ENCODE results near the gene ETV3L.
"Not testable (repeated sequence)": the region's sequence is repeated elsewhere in the genome, so short reads cannot be mapped to it uniquely, and the experiment has no call there.

The ETV3L gene

DNA sequence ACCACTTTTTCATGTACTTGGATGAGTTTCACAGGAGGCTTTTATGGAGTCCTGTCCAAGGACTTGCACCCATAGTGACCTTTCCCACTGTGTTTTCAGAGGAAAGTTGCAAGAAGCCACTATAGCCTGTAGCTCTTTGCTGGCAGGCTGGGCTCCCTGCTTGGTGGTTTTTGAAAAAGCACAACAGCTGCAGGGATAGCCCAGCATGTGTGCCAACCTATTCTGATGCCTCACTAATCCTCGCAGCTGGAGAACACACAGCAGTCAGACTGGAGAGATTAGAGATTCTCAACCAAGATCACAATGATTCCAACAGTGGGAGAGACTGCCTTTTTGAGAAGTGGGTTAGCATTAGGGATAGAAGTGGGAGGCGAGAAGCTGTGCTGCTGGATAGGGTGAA is 30.0 kb downstream of the ETV3L start:
- DNase-seq: no peak

DNA sequence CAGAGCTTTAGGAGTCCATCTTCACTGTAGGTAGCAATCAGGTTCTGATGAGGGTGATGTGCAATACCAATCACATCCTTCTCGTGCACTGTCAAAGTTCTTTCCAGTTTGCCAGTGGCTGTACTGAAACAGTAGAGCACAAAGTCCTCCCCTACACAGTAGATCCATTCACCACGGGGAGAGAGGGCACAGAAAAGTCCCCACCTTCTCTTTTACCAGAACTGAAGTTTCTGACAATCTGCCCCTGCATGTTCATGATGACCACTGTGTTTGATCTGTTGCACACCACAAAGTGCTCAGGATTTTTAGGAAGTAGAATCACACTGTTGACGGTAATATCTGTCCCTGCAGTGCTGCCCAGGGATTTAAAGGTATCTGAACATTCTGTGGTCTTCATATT is 40.4 kb downstream of the ETV3L start:
- DNase-seq: not testable (repeated sequence)

DNA sequence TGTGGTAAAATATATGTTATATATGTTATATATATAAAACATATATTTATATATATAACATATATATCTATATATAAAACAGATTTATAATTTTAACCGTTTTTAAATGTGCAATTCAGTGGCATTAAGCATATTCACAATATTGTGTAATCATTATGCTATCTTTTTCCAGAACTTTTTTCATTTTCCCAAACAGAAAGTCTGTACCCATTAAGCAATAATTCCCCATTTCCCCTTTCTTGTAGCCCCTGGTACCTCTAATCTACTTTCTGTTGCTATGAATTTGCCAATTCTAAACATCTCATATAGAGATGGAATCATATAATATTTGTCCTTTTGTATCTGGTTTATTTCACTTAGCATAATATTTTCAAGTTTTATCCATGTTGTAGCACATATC is 43.3 kb downstream of the ETV3L start:
- DNase-seq: no peak

DNA sequence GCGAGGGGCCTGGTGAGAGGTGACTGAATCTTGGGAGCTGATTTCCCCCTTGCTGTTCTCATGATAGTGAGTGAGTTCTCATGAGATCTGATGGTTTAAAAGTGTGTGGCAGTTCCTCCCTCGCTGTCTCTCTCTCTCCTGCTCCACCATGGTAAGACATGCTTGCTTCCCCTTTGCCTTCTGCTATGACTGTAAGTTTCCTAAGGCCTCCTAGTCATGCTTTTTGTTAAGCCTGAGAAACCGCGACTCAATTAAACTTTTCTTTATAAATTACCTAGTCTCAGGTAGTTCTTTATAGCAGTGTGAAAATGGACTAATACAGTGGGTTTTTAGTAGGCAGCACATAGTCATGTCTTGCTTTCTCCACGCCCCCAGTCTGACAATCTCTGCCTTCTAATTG is 43.9 kb downstream of the ETV3L start:
- DNase-seq: not testable (repeated sequence)

DNA sequence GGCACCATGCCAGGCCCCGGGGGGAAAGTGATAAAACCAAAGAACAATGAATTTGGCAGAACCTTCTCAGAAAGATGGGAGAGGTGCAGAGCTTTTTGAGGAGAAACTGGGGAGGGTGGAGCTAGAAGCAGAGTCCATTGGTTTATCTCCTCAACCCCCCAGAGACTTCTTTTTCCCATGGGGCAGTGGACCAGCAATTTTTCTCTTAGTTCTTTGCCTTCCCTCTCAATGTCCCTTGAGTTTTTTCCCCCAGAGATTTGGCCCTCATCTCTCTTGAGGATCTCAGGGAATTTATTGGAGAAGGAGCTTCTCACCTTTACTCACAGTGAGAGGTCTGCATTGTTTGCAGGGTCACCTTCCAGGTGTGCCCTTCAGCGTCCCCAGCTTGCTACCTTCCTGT is 48.8 kb downstream of the ETV3L start:
- no peak for DNase-seq

DNA sequence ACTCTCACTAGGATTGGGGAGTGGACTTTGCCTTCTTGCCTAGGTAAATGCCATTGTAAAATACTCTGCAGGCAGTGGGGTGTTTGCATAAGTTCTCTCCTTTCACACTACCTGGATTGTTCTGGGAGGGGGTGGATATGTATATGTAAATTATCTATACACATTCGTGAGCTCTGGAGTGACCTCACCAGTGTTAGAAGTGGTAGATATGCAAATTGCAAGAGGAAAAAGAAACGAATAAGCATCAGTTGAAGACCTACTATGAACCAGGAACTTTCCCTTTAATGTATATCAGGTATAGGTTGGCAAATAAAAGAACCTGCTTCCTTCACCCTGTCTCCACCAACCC is 52.6 kb downstream of the ETV3L start:
- DNase-seq: no peak

DNA sequence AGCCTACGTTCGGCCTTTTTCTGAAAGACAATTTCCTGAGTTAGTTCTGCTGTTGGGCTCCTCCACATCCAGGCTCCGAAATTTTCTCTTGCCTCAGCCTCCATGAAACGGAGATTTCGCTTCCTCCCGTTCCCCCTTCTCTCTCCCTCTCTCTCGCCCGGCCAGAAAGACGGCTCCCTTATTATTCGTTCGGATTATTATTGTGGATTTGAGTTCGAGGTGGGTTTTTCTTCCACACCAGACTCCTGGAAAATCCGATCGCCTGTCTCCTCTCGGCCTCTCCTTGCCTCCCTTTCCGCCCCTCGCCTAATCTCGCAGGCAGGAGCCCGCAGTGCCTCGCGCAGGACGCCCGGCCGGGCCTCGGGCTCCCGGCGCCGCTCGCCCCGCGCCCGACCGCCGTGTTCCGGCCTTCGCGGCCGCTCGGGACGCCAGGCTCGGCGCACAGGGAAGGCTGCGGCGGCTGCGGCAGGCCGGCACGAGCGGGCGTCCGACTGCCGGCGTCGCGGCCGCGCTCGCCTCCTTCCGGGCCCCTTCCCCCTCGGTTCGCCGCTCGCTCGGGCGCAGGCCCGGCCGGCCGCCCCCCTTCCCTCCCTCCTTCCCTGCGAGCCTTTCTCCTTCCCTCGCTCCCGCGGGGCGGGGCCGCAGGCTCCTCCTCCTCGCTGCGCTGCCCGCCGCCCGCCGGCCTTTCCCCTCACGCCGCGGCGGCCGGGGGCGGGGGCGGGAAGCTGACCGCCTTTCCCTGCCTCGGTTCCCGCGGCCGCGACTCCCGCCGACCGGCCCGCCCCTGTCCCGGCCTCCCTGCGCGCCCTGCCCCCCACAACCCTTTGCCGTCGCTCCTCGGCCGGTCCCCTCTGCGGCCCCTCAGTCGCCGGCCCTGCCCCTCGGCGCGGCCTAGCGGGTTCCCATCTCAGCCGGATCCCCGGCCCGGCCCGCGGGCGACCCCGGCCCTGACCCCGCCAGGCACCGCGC is 54.1 kb downstream of the ETV3L start, which contains the start of gene ARHGEF11:
Gene ARHGEF11, minus strand, starts transcription at position 493 of the 969 bp plus-strand sequence. CDS start 1,412 bp downstream, outside the sequence.
- DNase-seq: peak; percentile 7 to 67

DNA sequence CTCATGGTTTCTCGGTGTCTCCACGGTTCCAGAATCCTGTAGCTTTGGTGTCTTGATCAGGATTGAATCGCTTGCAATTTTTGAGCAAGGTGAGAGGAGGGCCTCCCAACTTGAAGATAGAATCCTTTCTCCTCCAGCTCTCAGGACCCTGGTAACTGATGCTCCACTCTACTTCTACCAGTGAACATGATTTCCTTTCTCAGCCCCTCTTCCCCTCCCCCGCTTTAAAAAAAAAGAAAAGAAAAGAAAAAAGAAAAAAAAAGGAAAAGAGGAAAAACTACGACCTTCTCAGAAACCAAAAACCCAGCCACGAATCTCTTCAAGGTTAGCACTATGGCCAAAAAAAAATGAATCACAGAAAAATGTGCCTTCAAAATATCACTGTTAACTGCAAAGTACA is 55.3 kb downstream of the ETV3L start:
- DNase-seq: no peak

DNA sequence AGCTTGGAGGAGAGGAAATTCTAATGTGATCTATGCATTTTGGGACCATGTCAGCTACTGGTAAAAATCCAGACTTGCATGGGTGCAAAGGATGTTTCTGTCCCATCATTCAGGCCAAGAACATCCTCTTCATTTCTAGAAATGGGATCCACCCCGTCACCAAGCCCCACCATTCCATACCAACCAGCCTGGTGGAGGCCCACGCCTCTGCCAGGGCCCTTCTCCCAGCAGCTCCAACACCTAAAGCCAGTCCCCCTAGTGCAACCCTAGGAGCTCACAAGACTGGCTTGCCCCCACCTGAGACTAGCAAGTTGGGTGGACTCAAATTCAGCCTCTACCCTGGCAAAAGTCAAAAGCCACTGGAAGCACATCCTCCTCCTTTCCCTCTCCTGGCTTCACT is 55.9 kb downstream of the ETV3L start:
- no peak for DNase-seq

DNA sequence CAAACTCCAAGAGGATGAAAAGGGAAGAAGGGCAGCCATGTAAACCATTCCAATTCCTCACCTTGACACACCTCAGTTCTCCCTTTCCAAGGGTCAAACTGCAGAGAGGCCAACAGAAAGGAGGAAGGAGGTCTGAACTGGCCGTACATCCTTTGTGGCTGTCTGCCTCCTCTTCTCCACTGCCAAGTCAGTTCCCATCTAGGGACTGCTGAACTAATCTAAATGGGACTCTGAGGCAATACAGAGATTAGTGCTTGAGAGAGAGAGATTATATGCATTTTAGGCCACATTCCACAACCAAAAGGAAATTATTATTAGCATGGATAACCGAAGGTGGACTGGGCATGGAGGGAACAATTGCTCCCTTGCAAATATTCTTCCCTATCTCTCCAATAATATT is 56.8 kb downstream of the ETV3L start:
- no peak for DNase-seq
